ENCODE results near the gene KIF9.
A peak's percentile ranks its signal among the peaks of the same experiment; 100 is the strongest.
"Not testable (repeated sequence)": the region's sequence is repeated elsewhere in the genome, so short reads cannot be mapped to it uniquely, and the experiment has no call there.

Gene KIF9

GRCh38 chr3:47282424-47283192 lies at the start of gene KIF9, which contains the start of gene KLHL18:
KIF9 (minus strand) TSS chr3:47282799; CDS start chr3:47277374, 5,425 bp downstream.
KLHL18 (plus strand) TSS chr3:47282944; CDS start chr3:47282966, 22 bp downstream.
- DNase-seq (ENCODE audit: low read depth in 2 of 2): peak; percentile 92 to 93

GRCh38 chr3:47324278-47324865 lies 41.8 kb upstream of the KIF9 start:
- peak; percentile 5 to 9 for DNase-seq (ENCODE audit: low read depth in 2 of 2)

GRCh38 chr3:47323431-47324277 lies 41.1 kb upstream of the KIF9 start:
- DNase-seq (ENCODE audit: low read depth in 2 of 2): no peak

- DNase-seq (ENCODE audit: low read depth in 2 of 2): no peak
Measured at GRCh38 chr3:47319956-47320355, 37.4 kb upstream of the KIF9 start.

- DNase-seq (ENCODE audit: low read depth in 2 of 2): no peak
Measured at GRCh38 chr3:47318916-47319315, 36.3 kb upstream of the KIF9 start.

GRCh38 chr3:47316151-47316550 lies 33.6 kb upstream of the KIF9 start:
- DNase-seq (ENCODE audit: low read depth in 2 of 2): not testable (repeated sequence)

GRCh38 chr3:47315069-47315647 lies 32.6 kb upstream of the KIF9 start:
- DNase-seq (ENCODE audit: low read depth in 2 of 2): no peak

- DNase-seq (ENCODE audit: low read depth in 2 of 2): no peak
Measured at GRCh38 chr3:47314056-47314764, 31.6 kb upstream of the KIF9 start.

- no peak for DNase-seq (ENCODE audit: low read depth in 2 of 2)
Measured at GRCh38 chr3:47313341-47314055, 30.9 kb upstream of the KIF9 start.

- DNase-seq (ENCODE audit: low read depth in 2 of 2): no peak
Measured at GRCh38 chr3:47310391-47310790, 27.8 kb upstream of the KIF9 start.

GRCh38 chr3:47309231-47309630 lies 26.6 kb upstream of the KIF9 start:
- DNase-seq (ENCODE audit: low read depth in 2 of 2): not testable (repeated sequence)

GRCh38 chr3:47306022-47306421 lies 23.4 kb upstream of the KIF9 start:
- no peak for DNase-seq (ENCODE audit: low read depth in 2 of 2)

- no peak for DNase-seq (ENCODE audit: low read depth in 2 of 2)
Measured at GRCh38 chr3:47301456-47301855, 18.9 kb upstream of the KIF9 start.

- no peak for DNase-seq (ENCODE audit: low read depth in 2 of 2)
Measured at GRCh38 chr3:47299381-47300318, 17.1 kb upstream of the KIF9 start.

- DNase-seq (ENCODE audit: low read depth in 2 of 2): no peak
Measured at GRCh38 chr3:47298439-47298838, 15.8 kb upstream of the KIF9 start.

- no peak for DNase-seq (ENCODE audit: low read depth in 2 of 2)
Measured at GRCh38 chr3:47296562-47297302, 14.1 kb upstream of the KIF9 start.

- DNase-seq (ENCODE audit: low read depth in 2 of 2): no peak
Measured at GRCh38 chr3:47295976-47296375, 13.4 kb upstream of the KIF9 start.

GRCh38 chr3:47295322-47295721 lies 12.7 kb upstream of the KIF9 start:
- no peak for DNase-seq (ENCODE audit: low read depth in 2 of 2)

- DNase-seq (ENCODE audit: low read depth in 2 of 2): no peak
Measured at GRCh38 chr3:47294392-47294791, 11.8 kb upstream of the KIF9 start.

All from stimulated activated CD8-positive, alpha-beta memory T cell treated with anti-CD3 and anti-CD28 coated beads, Interleukin-2, amount 100 ng/mL, for 1 hour (primary cell).